Colonic mucosa (tissue), 4 donors: ENCODE data around the gene PLS3. TPM values are rescaled to one million over a fixed set of nuclear protein-coding genes. Genes with fewer than 3 reads are reported as not detected.

Source experiments
- DNase-seq: peaks from one replicate; pipeline ENCODE4 v3.0.0-alpha.2; 2020
- H3K27ac ChIP-seq: fragments of 200-600 bp; one replicate; pipeline ENCODE4 v1.8.0; 2021
- H3K27me3 ChIP-seq: fragments of 200-600 bp; one replicate; pipeline ENCODE4 v1.8.0; 2021
- H3K36me3 ChIP-seq: fragments of 200-600 bp; one replicate; pipeline ENCODE4 v1.8.0; 2021
- H3K4me1 ChIP-seq: fragments of 200-600 bp; one replicate; pipeline ENCODE4 v1.8.0; 2021; ENCODE audit warnings: mild to moderate bottlenecking
- H3K4me3 ChIP-seq: fragments of 200-600 bp; one replicate; pipeline ENCODE4 v1.8.0; 2021
- H3K9ac ChIP-seq, 2 donors: one replicate each; pipeline ENCODE4 v1.7.0; 2013; ENCODE audit warnings: control low read depth in 2 of 2, low read depth in 2 of 2, low read length in 2 of 2
- H3K9me3 ChIP-seq: fragments of 200-600 bp; one replicate; pipeline ENCODE4 v1.8.0; 2021
- CTCF ChIP-seq: fragments of 200-600 bp; IDR thresholded peaks from one replicate; pipeline ENCODE4 v1.8.0; 2022; ENCODE audit warnings: antibody characterized with exemption, mild to moderate bottlenecking
- intact Hi-C: fragments of 100-400 bp; cut with DNase I; formaldehyde crosslinking; loops from one replicate; pipeline ENCODE4 v1.14.1; 2022
- total RNA-seq, 2 donors: library from RNA; stranded (reverse); fragmentation: NEBNext Ultra II Directional in 1 of 2; extraction: Animal tissue kit (Norgen Biotek cat#: 25700) in 1 of 2; gene quantifications; one replicate each; pipeline ENCODE4 v1.2.1, GENCODE V29; 2021
- donor health status: healthy.
- donor health status: DM: no; HTN: no; CAD: no.
- donor health status: DM: no; HTN: no; CAD: no.

Gene PLS3
- total RNA-seq, 2 donors from 2014 or later = 23.8 to 33.0 TPM

- no peak for TF ChIP-seq CTCF
- no peak for DNase-seq
These were observed 4.9 kb downstream of the PLS3 start for GRCh38 chrX:115565888-115566287.

GRCh38 chrX:115571712-115572111, 10.7 kb downstream of the PLS3 start:
- H3K27me3 ChIP-seq = no peaks in the 10 kb centered on the region
- DNase-seq = no peak
- no peak overlapping the region for H3K4me3 ChIP-seq

More at GRCh38 chrX:115565888-115566287, 4.9 kb downstream of the PLS3 start:
- Histone ChIP-seq H3K36me3 (no peaks in the 10 kb centered on the region), H3K4me1 (no peaks in the 10 kb centered on the region), H3K27ac (no peak overlapping the region), H3K4me3 (no peak overlapping the region), H3K9ac (no peak overlapping the region), H3K27me3 (peaks cover 14% of the 10 kb centered on the region), H3K9me3 (no peaks in the 10 kb centered on the region)
- intact Hi-C loops = no loop called here

GRCh38 chrX:115573185-115573584, 12.2 kb downstream of the PLS3 start:
- DNase-seq = no peak
- H3K27me3 ChIP-seq = no peaks in the 10 kb centered on the region
- no peak overlapping the region for H3K4me3 ChIP-seq
- H3K36me3 ChIP-seq = no peaks in the 10 kb centered on the region
- no peak for TF ChIP-seq CTCF
- no peak overlapping the region for H3K27ac ChIP-seq
- no peaks in the 10 kb centered on the region for H3K9me3 ChIP-seq
- H3K9ac ChIP-seq = no peak overlapping the region
- intact Hi-C loops = no loop called here
- no peaks in the 10 kb centered on the region for H3K4me1 ChIP-seq

More at GRCh38 chrX:115571712-115572111, 10.7 kb downstream of the PLS3 start:
- Histone ChIP-seq H3K9me3 (no peaks in the 10 kb centered on the region), H3K9ac (no peak overlapping the region), H3K27ac (no peak overlapping the region), H3K36me3 (no peaks in the 10 kb centered on the region), H3K4me1 (no peaks in the 10 kb centered on the region)
- intact Hi-C loops = no loop called here
- TF ChIP-seq CTCF = no peak

GRCh38 chrX:115576676-115577075, 15.7 kb downstream of the PLS3 start:
- Histone ChIP-seq H3K4me3 (no peak overlapping the region), H3K27me3 (no peaks in the 10 kb centered on the region), H3K9ac (no peak overlapping the region), H3K4me1 (no peaks in the 10 kb centered on the region), H3K9me3 (no peaks in the 10 kb centered on the region), H3K27ac (no peak overlapping the region), H3K36me3 (no peaks in the 10 kb centered on the region)
- no peak for DNase-seq
- no peak for TF ChIP-seq CTCF
- intact Hi-C loops = no loop called here

GRCh38 chrX:115579327-115579726, 18.4 kb downstream of the PLS3 start:
- H3K27me3 ChIP-seq = no peaks in the 10 kb centered on the region
- no peak overlapping the region for H3K4me3 ChIP-seq
- no peak overlapping the region for H3K27ac ChIP-seq
- DNase-seq = no peak
- intact Hi-C loops = no loop called here
- H3K36me3 ChIP-seq = no peaks in the 10 kb centered on the region
- no peaks in the 10 kb centered on the region for H3K4me1 ChIP-seq
- TF ChIP-seq CTCF = no peak
- no peaks in the 10 kb centered on the region for H3K9me3 ChIP-seq
- H3K9ac ChIP-seq = no peak overlapping the region
